Measurements from ENCODE around the gene OR9I1.

The OR9I1 gene

DNA sequence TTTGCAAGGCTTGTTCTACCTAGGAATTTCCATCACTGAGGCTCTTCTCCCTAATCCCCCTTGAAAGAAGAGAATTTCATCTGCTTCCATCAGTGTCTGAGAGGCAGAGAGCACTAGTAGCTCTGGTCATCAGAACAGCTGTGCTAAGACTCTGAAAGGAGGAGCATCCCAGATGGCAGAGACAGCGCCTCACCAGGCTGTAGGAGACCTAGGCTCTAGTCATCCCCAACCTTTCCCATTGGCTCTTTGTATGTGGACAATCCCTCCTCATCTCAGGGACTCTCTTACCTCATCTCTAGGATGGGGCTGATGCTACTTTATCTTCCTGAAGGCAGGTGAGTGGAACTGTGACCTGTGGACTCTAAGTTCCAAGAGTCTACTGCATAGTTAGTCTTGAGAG is 8.8 kb upstream of the OR9I1 start:
- TF ChIP-seq, protein P1, sequence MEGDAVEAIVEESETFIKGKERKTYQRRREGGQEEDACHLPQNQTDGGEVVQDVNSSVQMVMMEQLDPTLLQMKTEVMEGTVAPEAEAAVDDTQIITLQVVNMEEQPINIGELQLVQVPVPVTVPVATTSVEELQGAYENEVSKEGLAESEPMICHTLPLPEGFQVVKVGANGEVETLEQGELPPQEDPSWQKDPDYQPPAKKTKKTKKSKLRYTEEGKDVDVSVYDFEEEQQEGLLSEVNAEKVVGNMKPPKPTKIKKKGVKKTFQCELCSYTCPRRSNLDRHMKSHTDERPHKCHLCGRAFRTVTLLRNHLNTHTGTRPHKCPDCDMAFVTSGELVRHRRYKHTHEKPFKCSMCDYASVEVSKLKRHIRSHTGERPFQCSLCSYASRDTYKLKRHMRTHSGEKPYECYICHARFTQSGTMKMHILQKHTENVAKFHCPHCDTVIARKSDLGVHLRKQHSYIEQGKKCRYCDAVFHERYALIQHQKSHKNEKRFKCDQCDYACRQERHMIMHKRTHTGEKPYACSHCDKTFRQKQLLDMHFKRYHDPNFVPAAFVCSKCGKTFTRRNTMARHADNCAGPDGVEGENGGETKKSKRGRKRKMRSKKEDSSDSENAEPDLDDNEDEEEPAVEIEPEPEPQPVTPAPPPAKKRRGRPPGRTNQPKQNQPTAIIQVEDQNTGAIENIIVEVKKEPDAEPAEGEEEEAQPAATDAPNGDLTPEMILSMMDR (IDR thresholded peaks at IDR 0.05; ENCODE audit: low read depth, low read length, missing control alignments): no peak
- DNase-seq (ENCODE audit: extremely low read depth, low read depth): no peak
- no peak overlapping the region for H3K4me3 ChIP-seq (replicated peaks; ENCODE audit: low read depth, low read length)

GRCh38 chr11:58133309-58134076 is 8.2 kb upstream of the OR9I1 start:
- no peak overlapping the region for H3K4me3 ChIP-seq (replicated peaks; ENCODE audit: low read depth, low read length)
- TF ChIP-seq, protein P1 (IDR thresholded peaks at IDR 0.05; ENCODE audit: low read depth, low read length, missing control alignments): no peak
- DNase-seq (ENCODE audit: extremely low read depth, low read depth): no peak

GRCh38 chr11:58127350-58127749 is 2.0 kb upstream of the OR9I1 start:
- TF ChIP-seq, protein P1 (IDR thresholded peaks at IDR 0.05; ENCODE audit: low read depth, low read length, missing control alignments): no peak
- DNase-seq (ENCODE audit: extremely low read depth, low read depth): no peak

DNA sequence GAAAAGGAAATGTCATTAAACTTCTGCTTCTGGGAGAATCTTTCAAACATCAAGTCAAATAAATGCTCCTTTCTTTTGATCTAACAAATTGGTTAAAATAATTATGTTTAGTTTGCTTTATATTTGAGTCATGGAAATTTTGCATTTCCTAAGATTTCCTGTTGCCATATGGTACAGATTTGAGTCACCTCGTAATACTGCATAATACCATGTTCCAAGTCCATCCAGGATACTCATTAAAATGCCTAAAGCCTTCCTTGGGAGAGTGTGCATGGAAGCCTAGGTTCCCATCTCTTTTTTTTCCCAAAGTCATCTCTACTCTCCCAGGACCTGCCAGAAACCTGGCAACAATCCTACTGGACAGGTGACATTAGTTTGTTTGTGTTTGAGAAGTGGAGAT is 4.2 kb downstream of the OR9I1 start:
- DNase-seq (ENCODE audit: extremely low read depth, low read depth): no peak
- H3K4me3 ChIP-seq (replicated peaks; ENCODE audit: low read depth, low read length): no peak overlapping the region
- TF ChIP-seq, protein P1 (IDR thresholded peaks at IDR 0.05; ENCODE audit: low read depth, low read length, missing control alignments): no peak

More at GRCh38 chr11:58127350-58127749, 2.0 kb upstream of the OR9I1 start:
- H3K4me3 ChIP-seq (replicated peaks; ENCODE audit: low read depth, low read length): no peak overlapping the region

- TF ChIP-seq, protein P1 (IDR thresholded peaks at IDR 0.05; ENCODE audit: low read depth, low read length, missing control alignments): no peak
- DNase-seq (ENCODE audit: extremely low read depth, low read depth): no peak
These were observed 27.9 kb downstream of the OR9I1 start for GRCh38 chr11:58097437-58097836.

GRCh38 chr11:58086528-58086927 is 38.8 kb downstream of the OR9I1 start:
- no peak for DNase-seq (ENCODE audit: extremely low read depth, low read depth)
- TF ChIP-seq, protein P1 (IDR thresholded peaks at IDR 0.05; ENCODE audit: low read depth, low read length, missing control alignments): no peak
- H3K4me3 ChIP-seq (replicated peaks; ENCODE audit: low read depth, low read length): no peak overlapping the region

More at GRCh38 chr11:58097437-58097836, 27.9 kb downstream of the OR9I1 start:
- H3K4me3 ChIP-seq (replicated peaks; ENCODE audit: low read depth, low read length): no peak overlapping the region
